Stimulated activated CD4-positive, alpha-beta T cell treated with anti-CD3 and anti-CD28 coated beads, Interleukin-4, amount 100 ng/mL, for 1 hour (primary cell): Measurements from ENCODE around the gene P2RY2.
"Not testable (repeated sequence)": the region's sequence is repeated elsewhere in the genome, so short reads cannot be mapped to it uniquely, and the experiment has no call there.

Experiments
- DNase-seq: peaks from one replicate; pipeline ENCODE4 v3.0.0-alpha.2; 2020

P2RY2 gene

GRCh38 chr11:73270016-73270854 lies 52.2 kb downstream of the P2RY2 start:
- DNase-seq = no peak

GRCh38 chr11:73270855-73271477 lies 52.9 kb downstream of the P2RY2 start:
- no peak for DNase-seq

- DNase-seq = not testable (repeated sequence)
Observed at GRCh38 chr11:73271478-73271865, 53.4 kb downstream of the P2RY2 start.

- no peak for DNase-seq
Observed at GRCh38 chr11:73271936-73272679, 54.0 kb downstream of the P2RY2 start, which contains the start of gene P2RY6. P2RY6 (plus strand) TSS chr11:73272338; CDS start chr11:73296519, 24,181 bp downstream.

GRCh38 chr11:73272680-73273038 lies 54.6 kb downstream of the P2RY2 start:
- DNase-seq = no peak

GRCh38 chr11:73273222-73273895 lies 55.3 kb downstream of the P2RY2 start:
- DNase-seq = no peak

- not testable (repeated sequence) for DNase-seq
Observed at GRCh38 chr11:73274191-73274590, 56.1 kb downstream of the P2RY2 start.

- DNase-seq = no peak
Observed at GRCh38 chr11:73274722-73275380, 56.8 kb downstream of the P2RY2 start.

GRCh38 chr11:73275381-73275750 lies 57.3 kb downstream of the P2RY2 start:
- DNase-seq = no peak

- no peak for DNase-seq
Observed at GRCh38 chr11:73277467-73277866, 59.4 kb downstream of the P2RY2 start.

GRCh38 chr11:73280626-73281025 lies 62.5 kb downstream of the P2RY2 start:
- DNase-seq = no peak

GRCh38 chr11:73281201-73281741 lies 63.2 kb downstream of the P2RY2 start:
- DNase-seq = no peak

- DNase-seq = no peak
Observed at GRCh38 chr11:73281796-73282660, 63.9 kb downstream of the P2RY2 start.

- DNase-seq = no peak
Observed at GRCh38 chr11:73283276-73284000, 65.4 kb downstream of the P2RY2 start.

- DNase-seq = no peak
Observed at GRCh38 chr11:73284106-73284505, 66.0 kb downstream of the P2RY2 start.

- no peak for DNase-seq
Observed at GRCh38 chr11:73285721-73286120, 67.6 kb downstream of the P2RY2 start.
